GM18873 (cell line): ENCODE data around the gene WAS.
"Not testable (repeated sequence)": the region's sequence is repeated elsewhere in the genome, so short reads cannot be mapped to it uniquely, and the experiment has no call there.

Experiments
- ATAC-seq: cut with Tn5 transposase; IDR thresholded peaks from one replicate; pipeline ENCODE4 v1.9.1; 2021; ENCODE audit warnings: mild to moderate bottlenecking, moderate library complexity, moderate number of reproducible peaks; ENCODE audit not compliant: unreplicated experiment, low FRiP score

The WAS gene

DNA sequence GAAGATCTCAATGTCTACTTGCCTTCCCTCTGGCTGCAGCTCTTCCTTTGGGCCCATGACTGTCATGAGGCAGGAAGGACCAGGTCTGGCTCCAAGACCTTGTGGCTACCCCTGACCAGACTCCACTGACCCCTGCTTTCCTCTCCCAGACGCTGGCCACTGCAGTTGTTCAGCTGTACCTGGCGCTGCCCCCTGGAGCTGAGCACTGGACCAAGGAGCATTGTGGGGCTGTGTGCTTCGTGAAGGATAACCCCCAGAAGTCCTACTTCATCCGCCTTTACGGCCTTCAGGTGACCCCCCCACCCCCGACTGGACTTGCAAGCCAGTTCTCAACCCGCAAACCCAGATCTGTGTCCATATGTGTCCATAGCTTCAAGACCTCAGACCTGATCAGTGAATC lies 535 bp downstream of the WAS start:
- no peak for ATAC-seq

DNA sequence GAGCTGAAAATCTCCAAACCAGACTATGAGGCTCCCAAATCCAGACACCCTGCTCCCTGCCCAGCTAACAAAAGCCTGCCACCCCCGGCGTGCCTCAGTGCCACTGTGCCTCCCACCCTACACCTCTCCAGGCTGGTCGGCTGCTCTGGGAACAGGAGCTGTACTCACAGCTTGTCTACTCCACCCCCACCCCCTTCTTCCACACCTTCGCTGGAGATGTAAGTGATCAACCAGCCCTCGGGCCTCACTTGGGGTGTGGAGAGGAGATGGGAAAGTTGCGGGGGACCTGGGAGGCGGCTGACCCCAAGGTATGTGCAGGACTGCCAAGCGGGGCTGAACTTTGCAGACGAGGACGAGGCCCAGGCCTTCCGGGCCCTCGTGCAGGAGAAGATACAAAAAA lies 1.8 kb downstream of the WAS start:
- ATAC-seq = no peak

DNA sequence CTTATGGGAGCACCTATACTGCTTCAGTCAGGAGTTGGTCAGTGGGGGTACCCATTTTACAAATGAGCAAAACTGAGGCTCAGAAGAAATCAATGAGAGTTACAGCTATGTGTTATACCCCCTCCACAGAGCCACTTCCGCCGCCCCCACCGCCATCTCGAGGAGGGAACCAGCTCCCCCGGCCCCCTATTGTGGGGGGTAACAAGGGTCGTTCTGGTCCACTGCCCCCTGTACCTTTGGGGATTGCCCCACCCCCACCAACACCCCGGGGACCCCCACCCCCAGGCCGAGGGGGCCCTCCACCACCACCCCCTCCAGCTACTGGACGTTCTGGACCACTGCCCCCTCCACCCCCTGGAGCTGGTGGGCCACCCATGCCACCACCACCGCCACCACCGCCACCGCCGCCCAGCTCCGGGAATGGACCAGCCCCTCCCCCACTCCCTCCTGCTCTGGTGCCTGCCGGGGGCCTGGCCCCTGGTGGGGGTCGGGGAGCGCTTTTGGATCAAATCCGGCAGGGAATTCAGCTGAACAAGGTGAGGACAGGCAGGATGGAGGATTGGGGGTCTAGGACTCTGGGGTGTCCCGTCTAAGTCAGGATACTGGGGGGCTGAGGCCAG lies 5.0 kb downstream of the WAS start:
- ATAC-seq = no peak

DNA sequence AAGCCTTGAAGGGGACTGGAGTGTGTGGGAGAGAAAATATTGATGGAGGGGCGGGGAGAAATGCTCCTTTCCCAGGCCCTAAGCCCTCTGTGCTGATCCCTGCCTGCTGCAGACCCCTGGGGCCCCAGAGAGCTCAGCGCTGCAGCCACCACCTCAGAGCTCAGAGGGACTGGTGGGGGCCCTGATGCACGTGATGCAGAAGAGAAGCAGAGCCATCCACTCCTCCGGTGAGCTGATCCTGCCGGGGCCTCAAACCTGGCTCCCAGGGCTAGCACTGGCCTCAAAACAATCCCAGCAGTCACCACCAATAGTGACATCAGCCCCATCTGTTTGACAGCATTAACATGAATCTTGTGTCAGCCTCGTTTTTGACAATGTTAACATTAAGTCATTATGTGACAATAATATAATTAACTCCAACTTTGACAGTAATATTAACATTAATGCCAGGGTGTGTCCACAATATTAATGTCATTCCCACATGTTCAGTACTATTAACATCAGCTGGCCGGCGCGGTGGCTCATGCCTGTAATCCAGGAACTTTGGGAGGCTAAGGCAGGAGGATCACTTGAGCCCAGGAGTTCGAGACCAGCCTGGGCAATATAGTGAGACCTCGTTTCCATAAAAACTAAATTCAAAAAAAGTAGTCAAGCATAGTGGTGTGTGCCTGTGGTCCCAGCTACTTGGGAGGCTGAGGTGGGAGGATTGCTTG lies 5.8 kb downstream of the WAS start:
- no peak for ATAC-seq

DNA sequence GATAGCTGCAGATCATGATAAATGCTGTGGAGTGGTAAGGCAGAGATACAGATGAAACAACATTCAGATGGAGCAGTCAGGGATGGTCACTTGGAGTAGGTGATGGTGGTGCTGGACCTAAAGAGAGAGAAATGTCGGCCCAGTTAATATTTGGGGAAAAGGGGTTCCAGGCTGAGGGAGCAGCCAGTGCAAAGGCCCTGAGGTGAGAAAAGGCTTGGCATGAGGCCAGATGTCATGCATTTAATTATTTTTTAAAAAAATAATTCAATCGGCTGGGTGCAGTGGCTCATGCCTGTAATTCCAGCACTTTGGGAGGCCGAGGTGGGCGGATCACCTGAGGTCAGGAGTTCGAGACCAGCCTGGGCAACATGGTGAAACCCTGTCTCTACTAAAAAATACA lies 8.1 kb downstream of the WAS start:
- not testable (repeated sequence) for ATAC-seq

DNA sequence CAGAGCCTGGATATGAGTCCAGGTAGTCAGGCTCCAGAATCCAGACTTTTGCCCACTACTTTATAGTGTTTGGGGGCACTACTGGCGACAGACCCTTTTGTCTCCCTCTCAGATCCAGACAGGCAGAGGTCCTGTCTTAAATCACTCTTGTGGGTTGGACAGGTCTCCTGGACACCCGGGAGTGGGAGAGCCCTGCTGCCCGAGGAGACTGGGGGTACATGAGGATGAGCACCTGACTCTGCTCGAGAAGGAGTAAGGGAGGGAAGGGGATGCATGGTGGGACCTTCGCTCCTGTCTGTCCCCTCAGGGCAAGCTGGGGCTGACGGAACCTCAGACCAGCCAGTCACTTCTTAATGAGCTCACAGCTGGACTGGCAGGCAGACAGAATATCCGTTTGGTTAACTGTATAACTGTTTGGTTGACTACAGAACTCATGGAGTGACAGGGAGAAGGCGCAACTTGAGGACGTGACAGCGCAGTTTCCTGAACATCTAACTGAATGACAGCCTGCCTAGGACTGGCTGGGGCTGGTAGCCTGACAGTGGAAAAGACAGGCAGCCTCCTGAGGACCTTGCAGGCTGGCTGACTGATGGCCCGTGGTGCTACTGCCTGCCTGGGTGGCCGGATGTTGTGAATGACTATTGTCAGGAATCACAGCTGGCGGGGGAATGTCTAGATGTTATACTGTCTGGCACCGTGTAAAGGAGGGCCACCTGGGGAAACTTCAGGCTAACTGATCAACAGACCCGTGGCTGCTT lies 11.4 kb downstream of the WAS start:
- no peak for ATAC-seq

DNA sequence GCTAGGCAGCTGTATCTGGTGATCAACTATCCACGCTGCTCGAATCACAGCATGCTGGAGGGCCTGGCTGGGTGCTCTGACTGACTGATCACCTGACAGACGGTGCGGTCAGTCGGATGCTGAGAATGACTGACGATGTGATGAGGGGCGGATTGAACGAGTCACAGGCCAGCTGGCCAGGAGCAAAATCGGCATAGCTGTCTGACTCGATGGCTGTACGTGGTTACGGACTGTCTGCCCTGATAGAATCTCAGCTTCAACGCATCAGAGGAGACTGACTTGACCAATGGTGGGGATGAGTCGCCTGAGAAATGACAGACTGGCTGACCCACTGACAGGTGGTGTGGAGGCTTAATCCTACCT lies 11.9 kb downstream of the WAS start:
- no peak for ATAC-seq

DNA sequence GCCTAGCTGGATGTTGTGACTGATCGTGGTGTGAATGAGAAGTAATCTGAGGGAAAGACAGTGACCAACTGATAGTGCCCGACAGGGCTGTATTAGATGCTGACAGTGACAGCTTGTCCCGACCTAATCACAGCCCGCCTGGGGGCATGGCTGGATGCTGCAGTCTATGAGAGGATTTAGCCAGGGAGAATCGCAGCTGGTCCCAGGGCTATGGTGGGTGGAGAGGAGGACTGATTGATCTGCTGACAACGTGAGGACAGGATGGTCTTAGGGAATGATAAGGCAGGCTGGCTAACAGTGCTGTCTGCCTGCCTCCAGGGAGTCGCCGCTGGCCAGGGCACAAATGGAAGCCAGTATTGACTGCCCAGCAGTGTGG lies 12.3 kb downstream of the WAS start:
- ATAC-seq = peak; percentile 3

DNA sequence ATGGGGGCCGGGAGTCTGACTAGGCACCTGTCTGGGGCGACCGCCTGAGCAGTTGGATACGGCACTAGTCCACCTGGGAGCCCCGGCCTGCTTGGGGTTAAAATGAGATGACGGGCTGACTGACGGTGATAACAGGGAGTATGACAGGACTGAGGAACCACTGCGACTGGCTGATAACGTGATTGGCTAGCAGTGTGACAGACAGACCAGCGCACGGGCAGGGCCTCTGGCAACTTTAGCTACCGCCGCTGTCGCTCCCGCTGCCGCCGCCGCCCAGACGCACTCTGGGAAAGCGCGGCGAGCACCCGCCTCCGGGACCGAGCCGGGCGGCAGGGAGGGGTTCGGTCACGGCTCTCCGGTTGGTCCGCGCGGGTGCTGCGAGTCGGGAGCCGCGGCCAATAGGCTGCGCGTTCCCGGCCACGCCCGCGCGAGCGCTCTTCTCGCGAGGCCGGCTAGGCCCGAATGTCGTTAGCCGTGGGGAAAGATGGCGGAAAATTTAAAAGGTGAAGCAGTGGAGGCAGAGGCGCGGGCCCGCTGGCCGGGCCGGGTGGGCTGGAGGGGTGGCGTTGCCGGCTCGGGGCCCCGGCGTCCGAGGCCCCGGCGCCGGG lies 12.8 kb downstream of the WAS start, which contains the start of gene SUV39H1:
SUV39H1 (plus strand) TSS at position 434 of the 608 bp plus-strand sequence; CDS start at position 485, 51 bp downstream.
- ATAC-seq = peak; percentile 66

DNA sequence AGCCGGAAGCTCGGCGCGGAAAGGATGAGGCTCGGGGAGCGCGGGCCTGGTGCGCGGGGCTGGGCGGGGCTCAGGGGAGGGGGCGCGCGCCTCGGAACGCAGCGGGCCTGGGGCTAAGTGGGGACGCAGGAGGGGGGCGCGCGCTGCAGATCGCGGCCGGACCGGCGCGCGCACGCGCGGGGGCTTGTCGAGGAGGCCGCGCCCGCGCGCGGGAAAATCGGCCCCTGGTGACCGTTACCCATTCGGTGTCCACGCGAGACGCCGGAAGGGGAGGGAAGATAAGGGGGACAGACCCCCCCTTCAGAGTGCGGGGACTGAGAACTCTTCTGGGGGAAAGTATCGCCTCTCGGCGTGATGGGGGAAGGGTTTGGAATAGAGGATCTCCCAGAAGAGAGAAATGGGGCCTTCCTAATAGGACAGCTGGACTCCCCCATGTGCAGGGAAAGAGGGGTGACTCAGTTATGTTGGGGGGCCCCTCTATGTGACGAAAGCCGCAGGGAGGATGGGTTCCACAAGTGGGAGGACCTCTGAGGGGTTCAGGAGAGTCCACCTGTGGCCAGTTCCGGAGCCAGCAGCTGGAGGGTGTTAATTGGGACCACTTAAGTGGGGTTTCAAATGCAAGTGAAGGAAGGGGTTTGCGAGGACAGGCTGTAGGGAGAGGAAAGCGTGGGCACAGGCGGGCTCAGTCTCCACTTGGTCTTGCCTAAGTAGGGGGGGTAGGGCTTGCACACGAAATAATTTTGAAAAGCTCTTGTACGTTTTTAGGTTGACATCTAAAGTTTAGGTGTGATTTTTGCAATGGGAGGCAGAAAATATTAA lies 13.5 kb downstream of the WAS start:
- no peak for ATAC-seq

DNA sequence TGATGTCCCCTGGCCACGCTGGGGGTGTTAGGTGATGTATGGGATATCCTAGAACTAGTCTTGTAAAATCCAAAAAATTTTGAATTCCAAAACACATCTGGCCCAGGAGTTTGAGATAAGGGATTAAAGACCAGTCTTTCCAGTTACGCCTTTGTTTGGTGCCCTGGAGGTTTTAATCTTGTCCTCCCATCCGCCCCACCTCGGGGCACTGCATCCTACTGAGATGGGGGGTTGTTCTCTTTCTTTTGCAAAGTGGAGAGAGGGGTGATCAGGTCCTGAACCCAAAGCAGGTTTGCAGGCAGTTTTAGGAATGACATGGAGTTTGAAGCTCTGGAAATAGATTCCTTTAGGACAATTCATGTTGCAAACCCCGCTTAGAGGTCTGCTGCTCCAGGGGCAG lies 14.7 kb downstream of the WAS start:
- ATAC-seq = no peak

DNA sequence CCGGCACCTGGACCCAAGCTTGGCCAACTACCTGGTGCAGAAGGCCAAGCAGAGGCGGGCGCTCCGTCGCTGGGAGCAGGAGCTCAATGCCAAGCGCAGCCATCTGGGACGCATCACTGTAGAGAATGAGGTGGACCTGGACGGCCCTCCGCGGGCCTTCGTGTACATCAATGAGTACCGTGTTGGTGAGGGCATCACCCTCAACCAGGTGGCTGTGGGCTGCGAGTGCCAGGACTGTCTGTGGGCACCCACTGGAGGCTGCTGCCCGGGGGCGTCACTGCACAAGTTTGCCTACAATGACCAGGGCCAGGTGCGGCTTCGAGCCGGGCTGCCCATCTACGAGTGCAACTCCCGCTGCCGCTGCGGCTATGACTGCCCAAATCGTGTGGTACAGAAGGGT lies 16.6 kb downstream of the WAS start:
- ATAC-seq = no peak

DNA sequence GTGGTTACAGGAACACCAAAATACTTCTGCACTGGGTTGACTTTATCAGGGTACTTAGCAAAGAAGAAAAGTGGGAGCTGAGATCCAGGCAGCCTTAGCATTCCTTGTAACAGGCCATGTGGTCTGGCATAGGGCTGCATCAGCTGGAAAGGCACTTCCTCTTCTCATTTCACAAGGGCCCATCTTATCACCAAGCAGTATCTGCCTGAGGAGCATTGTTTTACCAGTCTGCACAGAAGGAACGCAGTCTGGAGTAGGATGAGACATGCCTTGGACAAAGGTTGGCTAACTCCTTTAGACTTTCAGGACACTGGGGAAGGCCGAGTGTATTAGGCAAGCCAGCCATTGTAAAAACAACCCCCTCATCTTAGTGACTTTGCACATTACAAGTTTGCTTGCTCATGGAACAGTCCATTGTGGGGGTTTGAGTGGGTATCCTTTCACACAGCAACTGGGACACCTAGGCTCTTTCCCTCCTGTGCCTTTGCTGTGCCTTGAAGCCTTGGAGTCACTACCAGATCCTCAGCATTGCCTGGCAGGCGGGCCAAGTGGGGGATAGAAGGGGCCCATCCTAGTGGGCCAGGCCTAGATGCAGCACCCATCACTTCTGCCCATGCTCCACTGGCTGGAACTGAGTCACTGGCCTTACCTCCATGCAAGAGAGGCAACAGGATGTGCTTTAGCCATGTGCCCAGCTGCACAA lies 17.5 kb downstream of the WAS start:
- ATAC-seq = no peak

DNA sequence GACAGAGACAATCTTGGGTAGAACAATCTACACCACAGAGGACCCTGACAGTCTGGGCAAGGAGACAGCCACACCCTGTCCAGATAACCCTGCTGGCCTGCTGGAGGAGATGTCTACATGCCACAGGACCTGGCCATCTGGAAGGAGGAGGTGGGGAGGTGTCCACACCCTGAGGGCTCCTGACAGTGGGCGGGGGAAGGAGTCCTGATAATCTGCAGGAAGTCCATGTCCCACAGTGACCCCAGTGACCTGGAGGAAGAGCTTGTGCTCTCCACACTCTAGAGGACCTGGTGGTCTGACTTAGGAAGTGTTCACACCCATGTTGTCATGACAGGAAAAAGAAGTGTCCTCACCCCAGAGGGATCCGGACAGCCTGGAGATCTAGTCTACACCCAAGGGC lies 18.4 kb downstream of the WAS start:
- ATAC-seq = no peak

DNA sequence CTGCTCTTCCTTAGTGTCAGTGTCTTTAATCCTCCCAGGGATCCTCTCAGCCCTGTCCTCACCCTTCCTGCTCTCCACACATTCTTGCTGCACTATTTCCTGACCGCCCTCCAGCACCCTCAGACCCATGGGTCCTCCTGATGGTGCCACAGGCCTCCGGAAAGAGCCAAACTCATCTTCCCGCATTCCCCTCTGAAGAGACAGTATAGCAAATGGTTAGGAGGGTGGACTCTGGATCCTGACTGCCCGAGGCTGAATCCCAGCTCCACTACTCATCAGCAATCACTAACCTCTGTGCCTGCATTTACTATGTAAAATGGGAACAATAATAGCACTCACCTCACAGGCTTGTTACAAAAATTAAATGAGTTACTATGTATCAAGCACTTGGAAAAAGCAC lies 19.1 kb downstream of the WAS start:
- no peak for ATAC-seq

DNA sequence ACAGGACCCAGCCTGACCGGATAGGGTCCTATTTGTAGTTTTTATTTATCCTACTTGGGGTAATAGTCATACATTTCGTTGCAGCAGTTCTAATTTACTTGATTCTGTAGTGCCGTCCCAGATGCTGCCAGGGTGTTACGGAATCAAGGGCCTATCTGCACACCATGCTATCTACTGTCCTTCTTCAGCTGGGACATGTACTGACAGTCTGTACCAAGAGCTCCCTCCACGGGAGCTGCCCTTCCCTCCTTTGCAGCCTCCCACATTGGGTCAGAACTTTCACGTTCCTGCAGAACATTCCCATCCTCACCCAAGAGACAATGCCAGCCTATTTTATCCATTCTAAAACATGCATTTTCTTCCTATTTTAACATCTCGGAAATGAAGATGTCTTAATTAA lies 19.6 kb downstream of the WAS start:
- no peak for ATAC-seq

DNA sequence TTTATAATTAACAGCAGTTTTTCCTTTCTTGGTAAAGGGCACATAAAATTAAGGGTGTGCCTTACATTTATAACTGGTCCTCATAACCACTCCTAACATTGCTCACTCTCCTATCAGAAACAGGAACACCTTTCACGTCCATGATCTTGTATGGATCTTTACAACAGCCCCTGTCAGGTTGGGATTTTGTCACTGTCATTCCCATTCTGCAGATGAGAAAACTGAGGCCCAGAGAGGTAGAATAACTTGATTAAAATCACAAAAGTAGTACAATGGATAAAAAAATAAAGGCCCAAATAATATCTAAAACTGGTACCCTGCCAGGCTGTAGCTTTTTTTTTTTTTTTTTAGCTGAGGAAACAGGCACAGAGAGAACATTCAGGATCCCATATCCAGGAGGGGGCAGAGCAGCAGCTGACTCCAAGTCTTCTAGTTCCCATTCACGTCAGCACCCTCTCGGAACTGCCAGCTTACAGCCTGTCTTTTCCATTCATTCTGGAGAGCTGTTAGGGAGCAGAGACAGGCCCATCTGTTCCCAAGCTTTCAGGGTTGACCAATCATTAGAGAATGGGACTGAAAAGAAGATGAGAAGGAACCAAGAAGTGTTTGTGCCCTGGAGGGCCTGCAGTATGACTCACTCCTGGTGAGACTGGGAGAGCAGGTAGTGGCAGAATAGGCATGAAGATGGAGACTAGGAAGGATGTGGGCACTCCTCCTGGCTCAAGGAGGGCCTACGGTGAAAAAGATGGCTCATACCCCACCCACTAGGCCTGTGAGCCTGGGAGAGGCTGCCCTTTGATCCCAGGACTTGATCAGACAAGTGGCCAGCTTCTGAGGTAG lies 20.3 kb downstream of the WAS start:
- no peak for ATAC-seq

DNA sequence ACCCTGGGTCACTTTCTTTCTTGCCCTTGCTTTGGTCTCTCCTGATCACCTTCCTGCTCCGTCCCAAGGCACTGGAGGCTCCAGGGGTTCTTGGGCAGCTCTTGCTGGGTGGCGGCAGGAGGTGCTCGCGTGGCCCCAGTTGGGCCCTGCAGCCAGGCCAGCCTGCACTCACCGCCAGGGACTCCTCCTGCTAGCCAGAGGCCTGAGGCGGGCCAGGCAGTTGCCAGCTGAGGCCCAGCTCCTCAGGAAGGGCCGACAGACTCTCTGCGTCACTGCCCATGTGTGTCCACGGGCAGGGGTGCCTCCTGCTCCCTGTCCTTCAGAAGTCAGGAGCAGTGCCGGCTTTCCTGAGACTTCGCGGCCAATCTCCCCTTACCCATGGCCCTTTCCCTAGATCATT lies 22.3 kb downstream of the WAS start:
- no peak for ATAC-seq

DNA sequence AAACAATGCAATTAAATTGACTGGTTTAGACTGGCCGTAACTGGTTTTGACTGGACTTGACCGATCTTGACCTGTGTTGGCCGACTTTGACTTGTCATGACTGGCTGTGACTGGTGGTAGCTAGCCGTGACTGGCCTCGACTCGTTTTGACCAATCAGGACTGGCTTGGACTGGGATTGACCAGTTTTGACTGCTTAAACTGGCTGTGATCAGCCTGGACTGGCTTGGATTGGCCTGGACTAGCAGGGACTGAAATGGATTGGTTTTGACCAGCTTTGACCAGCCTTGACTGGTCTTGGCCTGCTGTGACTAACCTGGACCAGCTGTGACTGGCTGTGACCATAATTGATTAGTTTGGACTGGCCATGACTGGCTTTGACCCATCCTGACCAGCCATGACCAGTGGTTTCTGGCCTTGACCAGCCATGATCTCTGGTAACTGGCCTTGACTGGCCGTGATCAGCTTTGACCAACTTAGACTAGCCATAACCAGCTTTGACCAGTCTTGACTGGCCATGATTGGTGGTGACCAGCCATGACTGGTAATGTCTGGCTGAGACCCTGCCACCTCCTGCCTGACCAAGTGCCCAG lies 26.0 kb downstream of the WAS start:
- no peak for ATAC-seq
